Stimulated activated CD8-positive, alpha-beta memory T cell treated with anti-CD3 and anti-CD28 coated beads, Interleukin-15, amount 100 ng/mL, for 24 hours (primary cell): Measurements from ENCODE around the gene EVI5L.

Source experiments
- DNase-seq: peaks from one replicate; pipeline ENCODE4 v3.0.0-alpha.2; 2020; ENCODE audit warnings: low read depth

EVI5L gene

GRCh38 chr19:7898967-7899366, 68.9 kb downstream of the EVI5L start:
- no peak for DNase-seq

- DNase-seq = no peak
Measured at GRCh38 chr19:7899751-7900378, 69.8 kb downstream of the EVI5L start.

GRCh38 chr19:7900401-7900870, 70.4 kb downstream of the EVI5L start:
- DNase-seq = no peak

- no peak for DNase-seq
Measured at GRCh38 chr19:7900931-7901330, 70.9 kb downstream of the EVI5L start.

- no peak for DNase-seq
Measured at GRCh38 chr19:7901337-7901736, 71.3 kb downstream of the EVI5L start.

GRCh38 chr19:7902796-7903243, 72.8 kb downstream of the EVI5L start:
- no peak for DNase-seq

GRCh38 chr19:7903244-7904073, 73.4 kb downstream of the EVI5L start, which contains the start of gene MAP2K7:
Gene MAP2K7 (plus strand): TSS chr19:7903877. CDS start chr19:7903945, 68 bp downstream.
- DNase-seq = peak; percentile 100

- no peak for DNase-seq
Measured at GRCh38 chr19:7904074-7905020, 74.3 kb downstream of the EVI5L start.

- no peak for DNase-seq
Measured at GRCh38 chr19:7905268-7905667, 75.2 kb downstream of the EVI5L start.

GRCh38 chr19:7905859-7906258, 75.8 kb downstream of the EVI5L start:
- DNase-seq = no peak

GRCh38 chr19:7907122-7907521, 77.1 kb downstream of the EVI5L start:
- no peak for DNase-seq

GRCh38 chr19:7907544-7907943, 77.5 kb downstream of the EVI5L start:
- no peak for DNase-seq

- DNase-seq = no peak
Measured at GRCh38 chr19:7908078-7908699, 78.2 kb downstream of the EVI5L start.

- no peak for DNase-seq
Measured at GRCh38 chr19:7908742-7909461, 78.9 kb downstream of the EVI5L start.

- DNase-seq = no peak
Measured at GRCh38 chr19:7909471-7910067, 79.6 kb downstream of the EVI5L start.

- no peak for DNase-seq
Measured at GRCh38 chr19:7910321-7911161, 80.5 kb downstream of the EVI5L start.

- no peak for DNase-seq
Measured at GRCh38 chr19:7911508-7912143, 81.6 kb downstream of the EVI5L start.

GRCh38 chr19:7912144-7912696, 82.2 kb downstream of the EVI5L start:
- no peak for DNase-seq
